SK-N-SH treated with all-trans-retinoic acid at 6 μM for 48 hours (cell line): Measurements from ENCODE around the gene DPYSL3.

Experiments
- ZFP3 ChIP-seq: fragments of 250-450 bp; sonication (Bioruptor Pico); IDR thresholded peaks from 2 replicates; pipeline ENCODE4 v1.5.0; 2020; ENCODE audit warnings: mild to moderate bottlenecking, moderate library complexity
- TF ChIP-seq, protein P1 (sequence below): fragments of 250-450 bp; sonication (Bioruptor Pico); IDR thresholded peaks from 2 replicates; pipeline ENCODE4 v1.8.0; 2020; ENCODE audit warnings: mild to moderate bottlenecking, moderate library complexity, borderline replicate concordance

DNA sequence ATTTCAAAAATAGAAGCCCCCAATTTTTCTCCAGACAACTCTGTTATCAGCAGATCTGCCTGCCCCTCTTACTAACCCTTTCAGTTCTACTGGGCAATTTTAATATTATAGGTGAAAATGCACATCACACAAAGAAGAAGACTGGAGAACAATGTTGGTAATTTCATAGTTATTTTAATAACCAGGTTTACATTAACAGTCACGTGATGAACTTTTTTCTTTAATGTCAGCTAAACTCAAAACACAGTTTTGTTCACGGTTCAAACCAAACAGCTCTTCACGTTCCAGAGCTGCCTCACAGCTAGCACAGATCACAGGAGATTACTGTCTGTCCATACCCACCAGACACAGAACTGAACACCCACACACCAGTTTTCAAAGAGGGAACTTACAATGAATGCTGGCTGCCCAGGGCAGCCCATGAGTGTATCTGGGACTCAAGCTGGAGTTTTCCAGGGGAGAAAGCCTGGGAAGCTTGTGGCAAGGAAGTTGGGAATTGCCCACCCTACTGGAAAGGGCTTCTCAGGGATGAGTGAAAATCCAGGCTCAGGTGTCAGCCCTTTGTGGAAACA, 119.1 kb downstream of the DPYSL3 start:
- TF ChIP-seq, protein P1, sequence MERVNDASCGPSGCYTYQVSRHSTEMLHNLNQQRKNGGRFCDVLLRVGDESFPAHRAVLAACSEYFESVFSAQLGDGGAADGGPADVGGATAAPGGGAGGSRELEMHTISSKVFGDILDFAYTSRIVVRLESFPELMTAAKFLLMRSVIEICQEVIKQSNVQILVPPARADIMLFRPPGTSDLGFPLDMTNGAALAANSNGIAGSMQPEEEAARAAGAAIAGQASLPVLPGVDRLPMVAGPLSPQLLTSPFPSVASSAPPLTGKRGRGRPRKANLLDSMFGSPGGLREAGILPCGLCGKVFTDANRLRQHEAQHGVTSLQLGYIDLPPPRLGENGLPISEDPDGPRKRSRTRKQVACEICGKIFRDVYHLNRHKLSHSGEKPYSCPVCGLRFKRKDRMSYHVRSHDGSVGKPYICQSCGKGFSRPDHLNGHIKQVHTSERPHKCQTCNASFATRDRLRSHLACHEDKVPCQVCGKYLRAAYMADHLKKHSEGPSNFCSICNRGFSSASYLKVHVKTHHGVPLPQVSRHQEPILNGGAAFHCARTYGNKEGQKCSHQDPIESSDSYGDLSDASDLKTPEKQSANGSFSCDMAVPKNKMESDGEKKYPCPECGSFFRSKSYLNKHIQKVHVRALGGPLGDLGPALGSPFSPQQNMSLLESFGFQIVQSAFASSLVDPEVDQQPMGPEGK (CRISPR knock-in tag), result no peak
- TF ChIP-seq ZFP3 (CRISPR knock-in tag), result no peak
